HG03432 (cell line): Measurements from ENCODE around the gene RDH11.
A peak's percentile ranks its signal among the peaks of the same experiment; 100 is the strongest.

Source experiments
- ATAC-seq: cut with Tn5 transposase; IDR thresholded peaks from one replicate; pipeline ENCODE4 v1.9.1; 2021; ENCODE audit warnings: mild to moderate bottlenecking, moderate library complexity; ENCODE audit not compliant: unreplicated experiment

The RDH11 gene

GRCh38 chr14:67652189-67652588 is 43.4 kb downstream of the RDH11 start:
- no peak for ATAC-seq

GRCh38 chr14:67650694-67651093 is 44.9 kb downstream of the RDH11 start:
- ATAC-seq: no peak

GRCh38 chr14:67650151-67650550 is 45.4 kb downstream of the RDH11 start:
- no peak for ATAC-seq

GRCh38 chr14:67646131-67646530 is 49.4 kb downstream of the RDH11 start:
- ATAC-seq: no peak

GRCh38 chr14:67645414-67645813 is 50.1 kb downstream of the RDH11 start:
- ATAC-seq: no peak

GRCh38 chr14:67644428-67644827 is 51.1 kb downstream of the RDH11 start:
- no peak for ATAC-seq

GRCh38 chr14:67643713-67644112 is 51.9 kb downstream of the RDH11 start:
- no peak for ATAC-seq

- ATAC-seq: no peak
Measured at GRCh38 chr14:67641902-67642749, 53.4 kb downstream of the RDH11 start.

GRCh38 chr14:67641480-67641879 is 54.1 kb downstream of the RDH11 start:
- no peak for ATAC-seq

- no peak for ATAC-seq
Measured at GRCh38 chr14:67638642-67639041, 56.9 kb downstream of the RDH11 start.

GRCh38 chr14:67636361-67636919 is 59.1 kb downstream of the RDH11 start:
- ATAC-seq: peak; percentile 65

- ATAC-seq: no peak
Measured at GRCh38 chr14:67633451-67634147, 62.0 kb downstream of the RDH11 start.

GRCh38 chr14:67630938-67631337 is 64.6 kb downstream of the RDH11 start:
- no peak for ATAC-seq

GRCh38 chr14:67630186-67630585 is 65.4 kb downstream of the RDH11 start:
- no peak for ATAC-seq

- no peak for ATAC-seq
Measured at GRCh38 chr14:67627519-67627918, 68.0 kb downstream of the RDH11 start.
